RWPE2 (cell line): ENCODE data around the gene PSMB5.

Source experiments
- ATAC-seq: fragments of 200-7000 bp; cut with Tn5 transposase; 3 replicates; pipeline ENCODE4 v1.9.1; 2021; ENCODE audit warnings: low read depth
- DNase-seq: peaks from one replicate; pipeline ENCODE4 v3.0.0-alpha.2; 2020; ENCODE audit warnings: low spot score
- H3K27ac ChIP-seq: fragments of 450-650 bp; 2 replicates; pipeline ENCODE4 v1.5.1; 2017; ENCODE audit warnings: mild to moderate bottlenecking; ENCODE audit not compliant: poor library complexity, severe bottlenecking
- H3K27me3 ChIP-seq: fragments of 250-450 bp; sonication (Bioruptor Pico); 2 replicates; pipeline ENCODE4 v1.5.1; 2021; ENCODE audit warnings: mild to moderate bottlenecking, moderate library complexity; ENCODE audit not compliant: insufficient read depth, poor library complexity, severe bottlenecking
- H3K36me3 ChIP-seq: fragments of 250-450 bp; sonication (Bioruptor Pico); 2 replicates; pipeline ENCODE4 v1.5.1; 2020; ENCODE audit warnings: low read depth, mild to moderate bottlenecking, moderate library complexity
- H3K4me1 ChIP-seq: fragments of 250-450 bp; sonication (Bioruptor Pico); 2 replicates; pipeline ENCODE4 v1.5.1; 2021; ENCODE audit warnings: mild to moderate bottlenecking, moderate library complexity; ENCODE audit not compliant: insufficient read depth, poor library complexity, severe bottlenecking
- H3K4me3 ChIP-seq: fragments of 250-450 bp; sonication (Bioruptor Pico); 2 replicates; pipeline ENCODE4 v1.5.1; 2021; ENCODE audit warnings: mild to moderate bottlenecking, moderate library complexity; ENCODE audit not compliant: severe bottlenecking
- H3K9me3 ChIP-seq: fragments of 250-450 bp; sonication (Bioruptor Pico); 2 replicates; pipeline ENCODE4 v1.5.1; 2021; ENCODE audit warnings: mild to moderate bottlenecking, moderate library complexity; ENCODE audit not compliant: severe bottlenecking
- CTCF ChIP-seq: fragments of 450-650 bp; IDR thresholded peaks from one replicate; pipeline ENCODE4 v1.5.1; 2017; ENCODE audit warnings: mild to moderate bottlenecking, moderate library complexity; ENCODE audit not compliant: poor library complexity, severe bottlenecking

The PSMB5 gene

GRCh38 chr14:23047034-23047634 lies 12.4 kb upstream of the PSMB5 start:
- Histone ChIP-seq H3K27me3 (no peaks in the 10 kb centered on the region), H3K36me3 (no peaks in the 10 kb centered on the region), H3K4me3 (no peak overlapping the region), H3K4me1 (no peaks in the 10 kb centered on the region), H3K27ac (no peak overlapping the region), H3K9me3 (no peaks in the 10 kb centered on the region)
- ATAC-seq (0 out of 3 replicates have a peak, but pooled peaks have one; percentile 7), DNase-seq (no peak)
- no peak for TF ChIP-seq CTCF

GRCh38 chr14:23045419-23046357 lies 11.0 kb upstream of the PSMB5 start:
- no peak overlapping the region for H3K4me3 ChIP-seq
- DNase-seq, result no peak
- H3K36me3 ChIP-seq, result no peaks in the 10 kb centered on the region
- no peak for TF ChIP-seq CTCF
- no peaks in the 10 kb centered on the region for H3K27me3 ChIP-seq
- ATAC-seq, result peak; percentile 22; the same call in 2 of the 3 replicates
- no peaks in the 10 kb centered on the region for H3K4me1 ChIP-seq
- H3K27ac ChIP-seq, result no peak overlapping the region
- H3K9me3 ChIP-seq, result no peaks in the 10 kb centered on the region

- Histone ChIP-seq H3K36me3 (no peaks in the 10 kb centered on the region), H3K9me3 (no peaks in the 10 kb centered on the region), H3K27me3 (no peaks in the 10 kb centered on the region), H3K4me1 (no peaks in the 10 kb centered on the region), H3K27ac (no peak overlapping the region), H3K4me3 (no peak overlapping the region)
- TF ChIP-seq CTCF, result no peak
- ATAC-seq (no peak), DNase-seq (no peak)
These were observed 10.1 kb upstream of the PSMB5 start for GRCh38 chr14:23044840-23045239.

GRCh38 chr14:23043754-23044153 lies 9.1 kb upstream of the PSMB5 start:
- Histone ChIP-seq H3K4me3 (no peak overlapping the region), H3K4me1 (no peaks in the 10 kb centered on the region), H3K27ac (no peak overlapping the region), H3K9me3 (no peaks in the 10 kb centered on the region), H3K36me3 (no peaks in the 10 kb centered on the region), H3K27me3 (no peaks in the 10 kb centered on the region)
- no peak for ATAC-seq
- no peak for TF ChIP-seq CTCF
- DNase-seq, result no peak
